Measurements from ENCODE around the gene KPNB1. TPM values are rescaled to one million over a fixed set of nuclear protein-coding genes. Genes with fewer than 3 reads are reported as not detected.

The KPNB1 gene
- total RNA-seq, 1 experiment from 2014 or later = 742 TPM

DNA sequence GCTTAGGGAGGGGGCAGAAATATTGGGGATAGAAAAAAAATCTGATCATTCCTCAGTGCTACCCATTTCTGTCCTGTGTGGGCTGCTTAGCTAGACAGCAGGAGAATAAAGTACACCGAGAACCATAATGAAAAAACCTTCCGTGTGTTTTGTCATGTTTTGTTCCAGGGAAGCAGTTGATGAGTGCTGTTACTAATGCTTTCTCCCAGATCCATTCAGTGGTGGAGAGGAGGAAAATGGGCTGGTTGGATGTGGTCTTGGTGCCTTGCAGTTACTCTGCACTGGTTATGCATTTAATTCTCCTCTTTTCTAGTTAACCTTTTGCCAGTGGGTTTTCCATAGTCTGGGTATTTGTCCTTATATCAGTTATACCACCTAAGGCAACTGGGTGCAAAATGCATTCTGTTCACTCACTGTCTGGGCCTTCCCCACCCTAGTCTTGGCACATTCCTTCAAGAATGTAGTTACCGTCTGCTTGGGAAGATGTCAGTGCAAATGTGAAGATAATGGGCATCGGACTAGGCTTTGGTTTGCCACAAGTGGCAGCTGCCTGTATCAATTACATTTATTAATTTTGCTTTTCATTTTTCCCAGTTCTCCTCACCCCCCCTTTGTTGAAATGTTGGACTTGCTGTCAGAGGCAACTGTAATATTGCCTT, 34.9 kb downstream of the KPNB1 start:
- Histone ChIP-seq H4K5ac (ENCODE audit: insufficient read length, low read depth, low read length) (peak overlapping the region; percentile 74), H3T11ph (ENCODE audit: low read length) (no peak overlapping the region), H4K91ac (ENCODE audit: insufficient read length, low read depth, low read length) (no peak overlapping the region), H3K23ac (ENCODE audit: insufficient read length, low read depth, low read length) (no peak overlapping the region), H2AK5ac (ENCODE audit: insufficient read length, low read length) (no peak overlapping the region), H2BK120ac (ENCODE audit: low read depth, low read length, poor library complexity, severe bottlenecking) (no peak overlapping the region), H3K18ac (ENCODE audit: insufficient read length, low read depth, low read length) (no peak overlapping the region), H3K4me1 (ENCODE audit: insufficient read depth, low read length) (peaks cover 5% of the 10 kb centered on the region; the same call in 1 of the 2 replicates), H3K9ac (ENCODE audit: extremely low read depth, insufficient read length, low read length) (no peak overlapping the region), H2BK12ac (ENCODE audit: insufficient read length, low read depth, low read length) (no peak overlapping the region), H3K27me3 (ENCODE audit: insufficient read depth, low read length) (no peaks in the 10 kb centered on the region), H3K9me3 (ENCODE audit: control insufficient read depth, low read depth, low read length) (no peaks in the 10 kb centered on the region), H2BK20ac (ENCODE audit: low read depth, low read length, poor library complexity, severe bottlenecking) (no peak overlapping the region), H3K4me2 (ENCODE audit: insufficient read depth, insufficient read length, low read length) (no peak overlapping the region), H4K20me1 (ENCODE audit: control insufficient read depth, insufficient read depth, insufficient read length) (no peaks in the 10 kb centered on the region), H2BK15ac (ENCODE audit: low read depth, low read length) (no peak overlapping the region), H3K14ac (ENCODE audit: insufficient read depth, low read length) (no peak overlapping the region), H4K8ac (replicated peaks; ENCODE audit: insufficient read length, low read depth, low read length) (no peak overlapping the region), H2BK5ac (ENCODE audit: insufficient read length, low read length) (no peak overlapping the region), H3K4ac (ENCODE audit: low read depth, low read length) (no peak overlapping the region), H3K79me1 (ENCODE audit: insufficient read depth, low read depth, low read length, poor library complexity, severe bottlenecking) (no peaks in the 10 kb centered on the region), H3K79me2 (ENCODE audit: insufficient read depth, low read length) (no peaks in the 10 kb centered on the region), H3K56ac (ENCODE audit: insufficient read length, low read depth, low read length) (no peak overlapping the region), H3K27ac (ENCODE audit: insufficient read length, low read depth, low read length) (no peak overlapping the region), H2AFZ (ENCODE audit: low read length) (no peak overlapping the region), H3K23me2 (ENCODE audit: insufficient read length, low read depth, low read length, poor library complexity, severe bottlenecking) (no peaks in the 10 kb centered on the region)
- Mint-ChIP-seq H3K4me3 (no peak overlapping the region), H3K9me3 (no peaks in the 10 kb centered on the region; a peak in 1 of 5 replicates), H3K36me3 (ENCODE audit: insufficient read depth in 1 of 3, low read depth in 3 of 3) (peaks cover 34 to 59% (median 51%) of the 10 kb centered on the region in 3 experiments; a peak in 6 of 7 replicates), H3K4me1 (peaks cover 25 to 26% of the 10 kb centered on the region in 2 experiments), H3K27me3 (ENCODE audit: low read depth) (no peaks in the 10 kb centered on the region), H3K27ac (peak overlapping the region in 1 of 3 experiments; percentile 74; a peak in 2 of 7 replicates)
- no peak for DNase-seq
- WGBS (ENCODE audit: extremely low coverage, insufficient read length, low lambda C conversion rate) = no CpG with 5 or more reads among the region's 4 CpGs
- TF ChIP-seq, protein P1, sequence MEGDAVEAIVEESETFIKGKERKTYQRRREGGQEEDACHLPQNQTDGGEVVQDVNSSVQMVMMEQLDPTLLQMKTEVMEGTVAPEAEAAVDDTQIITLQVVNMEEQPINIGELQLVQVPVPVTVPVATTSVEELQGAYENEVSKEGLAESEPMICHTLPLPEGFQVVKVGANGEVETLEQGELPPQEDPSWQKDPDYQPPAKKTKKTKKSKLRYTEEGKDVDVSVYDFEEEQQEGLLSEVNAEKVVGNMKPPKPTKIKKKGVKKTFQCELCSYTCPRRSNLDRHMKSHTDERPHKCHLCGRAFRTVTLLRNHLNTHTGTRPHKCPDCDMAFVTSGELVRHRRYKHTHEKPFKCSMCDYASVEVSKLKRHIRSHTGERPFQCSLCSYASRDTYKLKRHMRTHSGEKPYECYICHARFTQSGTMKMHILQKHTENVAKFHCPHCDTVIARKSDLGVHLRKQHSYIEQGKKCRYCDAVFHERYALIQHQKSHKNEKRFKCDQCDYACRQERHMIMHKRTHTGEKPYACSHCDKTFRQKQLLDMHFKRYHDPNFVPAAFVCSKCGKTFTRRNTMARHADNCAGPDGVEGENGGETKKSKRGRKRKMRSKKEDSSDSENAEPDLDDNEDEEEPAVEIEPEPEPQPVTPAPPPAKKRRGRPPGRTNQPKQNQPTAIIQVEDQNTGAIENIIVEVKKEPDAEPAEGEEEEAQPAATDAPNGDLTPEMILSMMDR (conservative IDR thresholded peaks at IDR 0.05) = no peak
